Breast epithelium (tissue), 4 donors: ENCODE results near the gene OR10G7. TPM values are rescaled to one million over a fixed set of nuclear protein-coding genes. Genes with fewer than 3 reads are reported as not detected.

Source experiments
- DNase-seq, 2 donors: peaks; one replicate each; pipeline ENCODE4 v3.0.0-alpha.2; 2019; ENCODE audit warnings: low spot score in 2 of 2
- H3K27ac ChIP-seq, 2 donors: fragments of 200-600 bp; sonication (generic) in 1 of 2; one replicate each; pipeline ENCODE4 v1.5.1; 2016 to 2019; ENCODE audit warnings: mild to moderate bottlenecking in 1 of 2
- H3K27me3 ChIP-seq, 2 donors: fragments of 200-600 bp; sonication (generic) in 1 of 2; one replicate each; pipeline versions ENCODE4 v1.5.1 to v1.6.0; 2017 to 2019; ENCODE audit warnings: control low read depth in 1 of 2, mild to moderate bottlenecking in 1 of 2
- H3K36me3 ChIP-seq: fragments of 200-600 bp; one replicate; pipeline ENCODE4 v1.5.1; 2019
- H3K4me1 ChIP-seq, 2 donors: fragments of 200-600 bp; sonication (generic); one replicate each; pipeline ENCODE4 v1.5.1; 2016 to 2019; ENCODE audit warnings: control low read depth in 1 of 2
- H3K4me3 ChIP-seq, 3 donors: fragments of 200-600 bp; sonication (generic); 1 replicate in 2 of 3; 2 replicates in 1 of 3; pipeline ENCODE4 v1.5.1; 2016 to 2019; ENCODE audit warnings: mild to moderate bottlenecking in 3 of 3, moderate library complexity in 2 of 3
- H3K9me3 ChIP-seq, 2 donors: fragments of 200-600 bp; sonication (generic) in 1 of 2; one replicate each; pipeline ENCODE4 v1.5.1; 2016 to 2019; ENCODE audit warnings: control low read depth in 1 of 2
- CTCF ChIP-seq, 3 donors: fragments of 450-650 bp; IDR thresholded peaks; one replicate each; pipeline ENCODE4 v1.5.1; 2016 to 2017; ENCODE audit warnings: antibody characterized with exemption in 3 of 3, mild to moderate bottlenecking in 3 of 3, moderate library complexity in 3 of 3
- POLR2A ChIP-seq: fragments of 450-650 bp; IDR thresholded peaks from one replicate; pipeline ENCODE4 v1.6.1; 2016; ENCODE audit warnings: antibody characterized with exemption, mild to moderate bottlenecking, moderate library complexity
- POLR2AphosphoS5 ChIP-seq, 3 donors: sonication (generic); formaldehyde crosslinking; IDR thresholded peaks; one replicate each; pipeline ENCODE4 v1.6.1; 2017; ENCODE audit warnings: antibody characterized with exemption in 3 of 3
- intact Hi-C: fragments of 100-400 bp; cut with DNase I; formaldehyde crosslinking; loops from one replicate; pipeline ENCODE4 v1.15.1; 2023; ENCODE audit warnings: low total_unique reads
- total RNA-seq, 3 donors: library from RNA; depleted of rRNA; stranded (reverse); fragments of >200 nt; gene quantifications; one replicate each; pipeline ENCODE4 v1.1.0, GENCODE V29; 2016

OR10G7 gene
- total RNA-seq, 3 donors from 2014 or later = not detected

- intact Hi-C loops = no loop called here
- peak overlapping the region; percentile 39 to 67 (median 49) for H3K4me3 ChIP-seq
- DNase-seq = no peak
- TF ChIP-seq CTCF (IDR thresholded peaks at IDR 0.05) (no peak), POLR2AphosphoS5 (IDR thresholded peaks at IDR 0.05) (no peak)
- peaks cover 0 to 18% of the 10 kb centered on the region in 2 donors for H3K27me3 ChIP-seq
- peak overlapping the region in 1 of 2 donors; percentile 25 for H3K27ac ChIP-seq
- no peaks in the 10 kb centered on the region for H3K4me1 ChIP-seq
- H3K9me3 ChIP-seq = no peaks in the 10 kb centered on the region
- no peaks in the 10 kb centered on the region for H3K36me3 ChIP-seq
Observed at GRCh38 chr11:124075841-124076651, 34.9 kb upstream of the OR10G7 start.

GRCh38 chr11:124075492-124075840 is 34.3 kb upstream of the OR10G7 start:
- peak overlapping the region in 2 of 3 donors; percentile 49 to 67 for H3K4me3 ChIP-seq
- DNase-seq = no peak
- H3K9me3 ChIP-seq = no peaks in the 10 kb centered on the region
- H3K36me3 ChIP-seq = no peaks in the 10 kb centered on the region
- H3K4me1 ChIP-seq = no peaks in the 10 kb centered on the region
- peaks cover 0 to 19% of the 10 kb centered on the region in 2 donors for H3K27me3 ChIP-seq
- peak overlapping the region in 1 of 2 donors; percentile 25 for H3K27ac ChIP-seq
- intact Hi-C loops = no loop called here
- TF ChIP-seq CTCF (IDR thresholded peaks at IDR 0.05) = no peak
- no peak for TF ChIP-seq POLR2A
- TF ChIP-seq POLR2AphosphoS5 (IDR thresholded peaks at IDR 0.05) = no peak

- peaks cover 0 to 28% of the 10 kb centered on the region in 2 donors for H3K27me3 ChIP-seq
- intact Hi-C loops = no loop called here
Observed at GRCh38 chr11:124074554-124074953, 33.4 kb upstream of the OR10G7 start.

GRCh38 chr11:124072147-124072546 is 31.0 kb upstream of the OR10G7 start:
- no peak overlapping the region for H3K27ac ChIP-seq
- H3K4me1 ChIP-seq = no peaks in the 10 kb centered on the region
- peaks cover 0 to 33% of the 10 kb centered on the region in 2 donors for H3K27me3 ChIP-seq
- intact Hi-C loops = no loop called here
- no peak overlapping the region for H3K4me3 ChIP-seq
- no peak for TF ChIP-seq POLR2AphosphoS5 (IDR thresholded peaks at IDR 0.05)
- TF ChIP-seq POLR2A = no peak
- TF ChIP-seq CTCF (IDR thresholded peaks at IDR 0.05) = no peak
- H3K9me3 ChIP-seq = no peaks in the 10 kb centered on the region
- no peaks in the 10 kb centered on the region for H3K36me3 ChIP-seq
- no peak for DNase-seq

More at GRCh38 chr11:124074554-124074953, 33.4 kb upstream of the OR10G7 start:
- DNase-seq = no peak
- H3K9me3 ChIP-seq = no peaks in the 10 kb centered on the region
- H3K27ac ChIP-seq = no peak overlapping the region
- no peak overlapping the region for H3K4me3 ChIP-seq
- H3K4me1 ChIP-seq = no peaks in the 10 kb centered on the region
- TF ChIP-seq POLR2A (no peak), CTCF (IDR thresholded peaks at IDR 0.05) (no peak), POLR2AphosphoS5 (IDR thresholded peaks at IDR 0.05) (no peak)
- H3K36me3 ChIP-seq = no peaks in the 10 kb centered on the region

GRCh38 chr11:124071623-124071948 is 30.5 kb upstream of the OR10G7 start:
- TF ChIP-seq CTCF (IDR thresholded peaks at IDR 0.05) (no peak), POLR2AphosphoS5 (IDR thresholded peaks at IDR 0.05) (no peak), POLR2A (no peak)
- no peaks in the 10 kb centered on the region for H3K9me3 ChIP-seq
- intact Hi-C loops = no loop called here

More at GRCh38 chr11:124071623-124071948, 30.5 kb upstream of the OR10G7 start:
- Histone ChIP-seq H3K4me3 (no peak overlapping the region), H3K27ac (no peak overlapping the region), H3K27me3 (peaks cover 0 to 33% of the 10 kb centered on the region in 2 donors), H3K36me3 (no peaks in the 10 kb centered on the region), H3K4me1 (no peaks in the 10 kb centered on the region)
- DNase-seq = no peak
